ENCODE measurements around the gene MYO7B. TPM values are rescaled to one million over a fixed set of nuclear protein-coding genes. Genes with fewer than 3 reads are reported as not detected.

MYO7B gene
- total RNA-seq, 2 experiments from 2014 or later = 0.65 to 1.2 TPM

DNA sequence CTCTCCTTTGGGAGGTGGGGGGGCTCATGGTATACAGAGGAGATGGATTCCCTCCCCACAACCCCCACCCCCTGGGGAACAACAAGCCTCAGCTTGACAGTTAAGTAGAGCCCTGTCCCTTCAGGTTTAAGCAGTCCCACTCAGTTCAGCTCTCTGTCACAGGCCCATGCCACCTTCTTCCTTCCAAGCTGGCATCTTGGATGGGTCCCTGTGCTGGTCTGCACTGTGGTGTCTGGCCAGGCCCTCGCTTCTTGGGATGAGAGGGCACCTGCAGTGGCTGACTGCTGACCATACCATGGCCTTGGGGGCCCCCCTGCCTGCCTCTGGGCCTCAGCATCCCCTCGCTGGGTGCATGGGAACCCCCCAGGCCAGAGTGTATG is 90.1 kb downstream of the MYO7B start:
- Mint-ChIP-seq H3K4me1 (ENCODE audit: low read depth) (no peaks in the 10 kb centered on the region), H3K9me3 (no peaks in the 10 kb centered on the region), H3K27me3 (no peaks in the 10 kb centered on the region), H3K4me3 (no peak overlapping the region), H3K27ac (no peak overlapping the region), H3K36me3 (ENCODE audit: low read depth) (no peaks in the 10 kb centered on the region)
- intact Hi-C loops (cut with micrococcal nuclease) = loop anchor here (5.0 kb wide), 1 partner anchor 33 kb away; no protein-coding TSS in a partner anchor
- ATAC-seq (no peak), DNase-seq (no peak)
- POLR2A ChIA-PET = interaction anchor here (0.5 to 1.0 kb wide), 2 partner anchors 15 to 422 kb away, joined by 3 to 4 read pairs; no protein-coding TSS in a partner anchor
- no peak for TF ChIP-seq CTCF (IDR thresholded peaks at IDR 0.05)
- CTCF ChIA-PET = interaction anchor here (1.2 kb wide), 1 partner anchor 9 kb away, joined by 3 read pairs; no protein-coding TSS in a partner anchor

DNA sequence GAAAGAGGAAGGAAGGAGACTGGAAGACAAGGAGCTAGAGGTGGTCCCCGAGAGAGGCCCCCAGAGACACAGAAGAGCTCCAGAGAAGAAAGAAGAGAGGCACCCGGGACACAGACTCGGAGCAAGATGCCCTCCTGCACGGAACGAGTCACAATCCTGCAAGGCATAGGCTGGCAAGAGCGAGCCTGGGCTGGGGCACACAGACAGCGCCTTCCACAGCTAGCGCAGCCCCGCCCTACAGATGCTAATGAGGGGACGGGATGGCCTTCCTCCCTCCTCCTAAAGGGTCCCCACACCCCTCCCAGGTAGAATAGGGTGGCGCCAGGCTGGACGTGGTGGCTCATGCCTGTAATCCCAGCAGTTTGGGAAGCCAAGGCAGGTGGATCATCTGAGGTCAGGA is 90.7 kb downstream of the MYO7B start:
- TF ChIP-seq CTCF (IDR thresholded peaks at IDR 0.05) = no peak
- no peak for ATAC-seq
- Mint-ChIP-seq H3K27ac (no peak overlapping the region), H3K27me3 (no peaks in the 10 kb centered on the region), H3K4me3 (no peak overlapping the region), H3K36me3 (ENCODE audit: low read depth) (no peaks in the 10 kb centered on the region), H3K9me3 (no peaks in the 10 kb centered on the region), H3K4me1 (ENCODE audit: low read depth) (no peaks in the 10 kb centered on the region)
- intact Hi-C loops (cut with micrococcal nuclease) = loop anchor here (5.0 kb wide), 1 partner anchor 34 kb away; no protein-coding TSS in a partner anchor
- ChIA-PET CTCF (interaction anchor here (1.0 to 1.2 kb wide), 2 partner anchors 9 to 35 kb away, joined by 3 read pairs; no protein-coding TSS in a partner anchor), POLR2A (no interaction called here)
- DNase-seq = no peak

DNA sequence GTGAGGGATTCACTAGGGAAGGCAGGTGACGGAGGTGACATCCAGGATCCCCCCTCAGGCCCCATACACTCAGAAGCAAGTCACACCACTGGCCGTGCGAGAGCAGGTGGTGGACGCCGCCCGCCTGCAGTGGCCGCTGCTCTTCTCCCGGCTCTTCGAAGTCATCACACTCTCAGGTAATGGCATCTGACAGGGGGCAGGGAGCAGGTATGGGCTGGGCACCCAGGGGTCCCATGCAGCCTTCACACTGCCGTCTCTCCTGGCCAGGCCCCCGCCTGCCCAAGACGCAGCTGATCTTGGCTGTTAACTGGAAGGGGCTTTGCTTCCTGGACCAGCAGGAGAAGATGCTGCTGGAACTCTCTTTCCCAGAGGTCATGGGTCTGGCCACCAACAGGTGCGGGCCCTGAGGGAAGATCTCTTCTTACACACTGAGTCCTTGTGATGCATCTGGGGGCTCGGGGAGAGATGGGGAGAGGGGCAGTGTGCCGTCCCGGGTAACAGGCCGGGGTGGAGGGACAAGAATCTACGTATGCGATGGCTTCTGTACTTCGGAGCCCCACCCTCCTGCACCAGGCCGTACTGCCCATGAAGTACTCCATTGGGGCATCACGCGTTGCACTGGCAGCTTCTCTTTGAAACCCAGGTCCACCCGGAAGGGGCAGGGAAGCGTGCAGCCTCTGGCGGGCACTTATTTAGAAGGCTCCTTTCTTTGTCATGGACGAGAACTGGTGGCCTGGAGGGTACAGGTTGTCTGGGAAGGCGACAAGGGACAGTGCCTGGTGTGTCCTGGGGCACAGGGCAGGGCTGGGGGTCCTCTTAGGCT is 91.6 kb downstream of the MYO7B start:
- H3K4me1 Mint-ChIP-seq (ENCODE audit: low read depth) = no peaks in the 10 kb centered on the region
- no peaks in the 10 kb centered on the region for H3K27me3 Mint-ChIP-seq
- H3K27ac Mint-ChIP-seq = no peak overlapping the region
- no peak for TF ChIP-seq CTCF (IDR thresholded peaks at IDR 0.05)
- POLR2A ChIA-PET = no interaction called here
- no peaks in the 10 kb centered on the region for H3K9me3 Mint-ChIP-seq
- CTCF ChIA-PET = interaction anchor here (1.0 kb wide), 1 partner anchor 36 kb away, joined by 3 read pairs; no protein-coding TSS in a partner anchor
- H3K36me3 Mint-ChIP-seq (ENCODE audit: low read depth) = no peaks in the 10 kb centered on the region
- no peak overlapping the region for H3K4me3 Mint-ChIP-seq
- ATAC-seq (no peak), DNase-seq (no peak)
- intact Hi-C loops (cut with micrococcal nuclease) = loop anchor here (5.0 kb wide), 1 partner anchor 35 kb away; no protein-coding TSS in a partner anchor

- DNase-seq (no peak), ATAC-seq (no peak)
- H3K27ac Mint-ChIP-seq = no peak overlapping the region
- POLR2A ChIA-PET = interaction anchor here (0.7 to 1.6 kb wide), 2 partner anchors 11 to 12 kb away, joined by 3 to 4 read pairs; no protein-coding TSS in a partner anchor
- intact Hi-C loops (cut with micrococcal nuclease) = loop anchor here (5.0 kb wide), 1 partner anchor 36 kb away; no protein-coding TSS in a partner anchor
- H3K4me3 Mint-ChIP-seq = no peak overlapping the region
- H3K9me3 Mint-ChIP-seq = no peaks in the 10 kb centered on the region
- CTCF ChIA-PET = interaction anchor here (1.3 to 2.0 kb wide), 2 partner anchors 13 to 36 kb away, joined by 3 to 6 read pairs; no protein-coding TSS in a partner anchor
- H3K36me3 Mint-ChIP-seq (ENCODE audit: low read depth) = no peaks in the 10 kb centered on the region
- H3K4me1 Mint-ChIP-seq (ENCODE audit: low read depth) = peaks cover 3% of the 10 kb centered on the region
- no peaks in the 10 kb centered on the region for H3K27me3 Mint-ChIP-seq
- TF ChIP-seq CTCF (IDR thresholded peaks at IDR 0.05) = no peak
These were observed 92.5 kb downstream of the MYO7B start for GRCh38 chr2:127627740-127628571.
